NCI-H446 treated with DMSO at 0.1 percent for 48 hours (cell line): Measurements from ENCODE around the gene PFN1.

ENCODE experiments used
- DNase-seq: peaks from one replicate; lab custom pipeline; 2025; lab: John Stamatoyannopoulos, UW

Gene PFN1

DNA sequence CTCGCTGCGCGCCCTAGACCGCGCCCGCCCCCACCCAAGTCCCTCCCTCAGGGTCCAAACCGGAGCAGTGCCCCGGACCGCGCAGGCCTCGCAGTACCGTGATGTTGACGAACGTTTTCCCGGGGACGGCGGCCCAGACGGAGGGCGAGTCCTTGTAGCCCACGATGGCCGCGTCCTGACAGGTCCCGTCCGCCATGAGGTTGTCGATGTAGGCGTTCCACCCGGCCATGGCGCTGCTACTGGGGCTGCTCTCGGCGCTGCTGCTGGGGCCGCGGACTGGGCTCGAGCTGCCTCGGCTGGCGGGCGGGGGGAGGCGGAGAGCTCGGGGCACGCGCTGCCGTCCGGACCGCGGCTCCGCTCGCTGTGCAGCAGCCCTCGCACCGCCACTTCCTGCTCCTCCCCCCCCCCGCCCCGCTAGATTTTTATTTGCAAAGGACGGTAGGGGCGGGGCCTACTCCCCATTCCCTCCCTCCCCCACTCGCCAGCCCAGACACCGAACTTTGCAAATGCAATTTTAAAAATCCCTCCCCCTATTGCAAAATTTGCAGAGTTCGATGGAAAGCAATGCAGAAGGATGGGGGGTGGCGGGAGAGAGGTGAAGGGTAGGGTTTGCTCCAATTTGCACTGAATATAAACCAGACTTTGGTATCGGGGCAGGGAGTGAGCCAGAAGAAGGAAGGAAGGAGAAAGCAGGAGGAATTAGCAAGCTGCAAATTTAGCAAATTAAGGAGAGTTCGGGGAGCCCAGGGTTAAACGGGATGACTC lies at the start of gene PFN1:
TSS of gene PFN1 (minus strand) at position 365 of the 765 bp plus-strand sequence. CDS start at position 229, 136 bp downstream.
- peak; percentile 70 for DNase-seq

DNA sequence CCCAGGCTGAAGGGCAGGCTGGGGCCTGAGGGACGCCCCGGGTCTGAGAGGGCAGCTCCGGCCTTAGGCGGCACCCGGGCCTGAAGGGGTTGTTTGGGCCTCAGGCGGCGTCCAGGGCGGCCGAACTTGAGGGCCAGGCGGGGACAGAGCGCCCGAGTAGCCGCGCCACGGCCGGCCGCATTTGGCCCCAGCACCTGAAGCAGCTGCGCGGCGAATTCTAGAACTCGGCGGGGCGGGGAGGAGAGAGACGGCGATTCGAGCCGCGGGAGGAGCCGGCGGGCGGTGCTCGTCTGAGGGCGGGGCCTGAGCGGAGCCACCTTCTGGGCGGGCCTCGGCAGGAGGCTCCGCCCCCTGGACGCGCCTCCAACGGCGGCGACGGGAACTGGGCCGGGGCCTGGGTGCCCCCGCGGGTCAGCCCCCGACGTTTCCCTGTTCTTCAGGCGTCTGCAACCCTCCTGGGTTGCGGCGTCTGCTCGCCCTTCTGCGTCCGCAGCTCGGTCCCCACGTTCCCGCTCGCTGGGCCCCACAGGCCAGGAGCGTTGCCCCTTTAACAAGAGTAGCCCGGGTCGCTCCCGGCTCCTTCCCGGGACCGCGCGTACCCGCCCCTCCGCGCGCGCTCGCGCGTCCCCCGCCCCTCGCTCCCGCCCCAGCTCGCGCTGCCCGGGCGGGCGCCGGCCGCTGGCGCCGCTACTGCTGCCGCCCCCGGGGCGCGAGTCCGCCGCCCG lies 49.1 kb upstream of the PFN1 start, which contains the start of the genes INCA1 and KIF1C:
TSS of gene INCA1 (minus strand) at position 221 of the 725 bp plus-strand sequence. CDS start 3,085 bp downstream, outside the sequence.
TSS of gene KIF1C (plus strand) at position 649 of the 725 bp plus-strand sequence. CDS start 2,297 bp downstream, outside the sequence.
- peak; percentile 56 for DNase-seq

DNA sequence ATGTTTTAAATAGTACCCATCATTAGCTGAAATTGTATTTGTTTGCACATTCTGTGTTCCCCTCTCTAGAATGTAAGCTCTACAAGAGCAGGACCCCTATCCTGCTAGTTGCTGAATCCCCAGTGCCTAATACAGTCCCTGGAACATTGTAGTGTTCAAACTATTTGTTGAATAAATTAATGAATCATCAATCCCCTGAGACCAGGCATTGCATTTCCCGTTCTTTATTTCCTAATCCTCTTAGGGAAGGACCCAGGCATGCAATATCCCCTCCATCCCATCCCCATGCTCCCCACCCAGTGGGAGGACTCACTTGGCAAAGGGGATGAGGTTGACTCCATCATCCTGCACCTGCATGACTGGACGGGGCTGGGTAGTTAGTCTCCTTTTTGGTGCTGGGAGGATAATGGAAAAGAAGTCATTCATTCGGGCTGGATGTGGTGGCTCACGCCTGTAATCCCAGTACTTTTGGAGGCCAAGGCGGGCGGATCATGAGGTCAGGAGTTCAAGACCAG lies 45.8 kb upstream of the PFN1 start:
- no peak for DNase-seq

DNA sequence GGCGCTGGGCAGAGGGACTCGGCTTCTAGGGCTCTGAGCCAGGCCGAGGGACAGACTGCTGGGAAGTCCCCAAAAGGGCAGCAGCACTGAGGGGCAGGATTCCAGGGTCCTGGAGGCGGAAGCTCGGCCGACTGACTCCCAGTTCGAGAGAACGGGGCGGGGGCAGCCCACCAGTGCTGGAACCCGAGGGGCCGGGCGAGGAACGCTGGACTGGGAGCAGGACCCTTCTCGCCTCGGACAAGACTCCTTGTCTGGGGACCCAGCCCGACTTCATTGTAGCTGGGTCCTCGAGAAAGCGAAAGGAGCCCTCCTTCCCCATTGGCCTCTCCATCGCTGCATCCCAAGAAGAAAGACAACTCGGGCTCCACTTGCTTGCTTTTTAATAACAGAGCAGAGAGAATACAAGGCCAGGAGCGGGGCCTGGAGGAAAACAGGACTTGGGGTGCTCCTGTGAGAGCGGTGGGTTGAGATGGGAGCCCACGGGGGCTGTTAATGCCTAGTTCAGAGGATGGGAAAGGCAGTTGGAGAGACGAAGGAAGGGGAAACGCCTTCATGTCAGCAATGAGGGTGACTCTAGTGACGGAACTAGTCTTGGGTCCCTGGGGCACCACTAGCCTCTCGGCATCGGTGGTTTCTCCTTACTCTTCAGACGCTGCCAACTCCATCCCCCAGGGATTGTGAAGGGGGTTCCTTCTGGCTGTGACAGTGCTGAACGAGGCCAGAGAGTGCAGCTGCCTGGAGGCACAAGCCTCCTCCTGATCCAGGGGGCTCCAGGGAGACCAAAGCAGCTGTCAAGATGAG lies 39.6 kb upstream of the PFN1 start:
- DNase-seq = no peak

DNA sequence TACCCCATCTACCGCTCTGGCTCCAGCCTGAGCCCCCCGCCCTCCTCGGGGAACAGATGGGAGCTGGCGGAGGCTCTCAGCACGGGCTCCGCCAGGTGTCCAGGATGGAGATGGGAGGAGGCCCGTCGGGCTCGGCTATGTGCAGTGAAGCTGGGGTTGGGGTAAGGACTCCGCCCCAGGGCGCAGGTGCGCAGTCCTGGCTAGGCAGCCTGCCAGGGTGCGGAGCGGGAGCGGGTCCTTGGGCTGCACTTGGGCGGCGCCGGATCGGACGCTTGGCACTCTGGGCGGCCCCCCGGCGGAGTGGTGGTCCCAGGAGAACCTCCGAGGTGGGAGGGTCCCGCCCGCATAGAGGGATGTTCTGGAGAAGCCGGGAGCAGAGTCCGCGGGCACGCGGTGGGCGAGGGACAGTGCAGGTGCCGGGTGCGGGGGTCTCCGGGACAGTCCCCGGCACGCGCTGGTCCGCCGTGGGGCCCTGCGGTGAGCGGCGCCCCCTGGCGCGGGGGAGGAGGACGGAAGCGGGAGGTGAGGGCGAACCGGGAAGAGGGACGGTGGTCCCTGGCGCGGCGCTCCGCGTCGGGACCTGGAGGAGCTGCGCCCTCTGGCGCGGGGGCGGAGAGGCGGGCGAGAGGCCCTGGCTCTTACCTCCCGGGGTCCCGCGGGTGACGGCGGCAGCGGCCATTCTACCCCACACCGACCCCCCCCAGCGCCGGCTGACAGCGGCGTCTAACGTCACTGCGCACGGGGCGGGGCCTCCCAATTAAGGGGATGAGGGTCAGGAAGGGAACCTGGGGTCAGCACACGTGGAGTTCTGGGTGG lies 38.8 kb upstream of the PFN1 start, which contains the start of gene CAMTA2:
TSS of gene CAMTA2 (minus strand) at position 725 of the 816 bp plus-strand sequence. CDS start 1,453 bp downstream, outside the sequence.
- DNase-seq = peak; percentile 27

DNA sequence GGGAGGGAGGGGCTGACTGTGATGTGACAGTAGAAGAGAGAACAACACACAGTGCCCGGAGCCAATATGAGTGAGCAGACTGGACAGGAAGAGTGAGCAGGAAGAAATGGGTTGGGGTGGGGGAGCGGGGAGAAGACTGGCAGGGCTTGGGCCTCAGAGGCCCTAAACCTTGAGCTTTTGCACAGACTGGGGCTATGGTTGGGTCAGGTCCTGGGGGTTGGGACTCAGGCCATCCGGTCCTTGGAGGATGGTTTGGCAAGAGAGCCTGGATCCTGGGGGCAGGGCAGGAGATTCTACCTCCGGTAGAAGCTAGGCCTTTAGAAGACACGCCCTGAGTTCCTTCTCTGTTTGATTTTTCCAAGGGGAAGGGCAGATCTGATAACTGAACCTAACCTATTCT lies 38.1 kb upstream of the PFN1 start:
- no peak for DNase-seq

DNA sequence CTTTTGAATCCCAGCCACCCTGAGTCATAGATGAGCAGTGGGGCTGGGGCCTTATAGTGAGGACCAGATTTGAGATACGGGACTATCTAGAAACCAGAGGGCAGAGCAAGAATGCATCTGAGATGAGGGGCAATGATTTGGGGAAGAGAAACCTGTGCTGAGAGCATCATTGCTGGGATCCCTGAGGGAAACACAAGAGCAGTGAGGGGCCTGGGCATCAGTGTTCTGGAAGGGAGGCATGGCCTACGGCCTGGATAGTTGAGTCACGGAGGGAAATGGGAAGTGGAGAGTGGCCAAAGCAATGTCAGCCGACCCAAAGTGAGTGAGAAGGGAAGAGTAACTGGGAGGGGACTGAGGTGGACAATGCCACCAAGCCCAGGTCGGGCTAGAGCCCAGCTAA lies 34.0 kb upstream of the PFN1 start:
- no peak for DNase-seq

DNA sequence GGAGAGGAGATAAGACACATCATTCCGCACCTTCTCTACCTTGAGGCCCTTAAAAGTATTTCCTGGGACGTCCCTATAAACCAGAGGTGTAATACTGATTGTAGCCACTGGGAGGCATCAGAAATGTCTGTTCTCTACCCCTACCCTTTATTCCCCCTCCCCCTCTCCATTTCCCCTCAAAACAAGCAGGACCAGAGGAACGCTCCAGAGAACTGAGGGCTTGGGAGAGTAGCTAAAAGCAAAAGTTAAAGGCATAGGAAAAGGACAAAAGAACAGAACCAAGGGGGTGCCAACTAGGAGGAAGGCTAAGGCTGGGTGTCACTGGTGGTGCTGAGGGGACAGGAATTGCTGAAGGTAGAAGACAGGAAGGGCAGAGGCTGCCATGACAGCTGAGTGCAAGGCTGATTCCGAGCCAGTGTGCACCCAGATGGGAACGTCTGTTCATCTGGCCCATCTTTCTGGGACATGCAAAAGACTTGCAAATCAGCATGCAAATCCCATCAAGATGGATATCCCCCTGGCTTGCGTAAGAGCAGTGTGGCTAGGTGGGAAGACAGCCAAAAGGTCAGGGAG lies 32.4 kb upstream of the PFN1 start:
- no peak for DNase-seq

DNA sequence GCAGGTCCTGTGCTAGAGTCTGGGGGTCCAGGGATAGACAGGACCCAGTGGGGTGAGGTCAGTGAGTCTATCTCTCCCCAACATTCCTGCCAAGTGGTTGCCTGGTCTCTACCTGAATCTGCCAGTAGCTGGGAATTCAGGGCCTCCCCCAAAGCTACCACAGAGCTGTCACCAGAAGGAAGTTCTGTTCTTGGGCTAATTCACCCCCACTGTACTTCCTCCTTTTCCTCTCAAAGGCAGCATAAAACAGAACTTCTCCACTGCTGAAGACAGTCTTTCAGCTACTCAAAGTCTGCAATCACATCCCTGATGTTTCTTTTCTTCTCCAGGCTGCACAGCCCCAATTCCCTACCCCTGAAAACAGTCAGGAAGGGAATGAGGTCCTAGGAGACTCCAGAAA lies 30.4 kb upstream of the PFN1 start:
- no peak for DNase-seq

DNA sequence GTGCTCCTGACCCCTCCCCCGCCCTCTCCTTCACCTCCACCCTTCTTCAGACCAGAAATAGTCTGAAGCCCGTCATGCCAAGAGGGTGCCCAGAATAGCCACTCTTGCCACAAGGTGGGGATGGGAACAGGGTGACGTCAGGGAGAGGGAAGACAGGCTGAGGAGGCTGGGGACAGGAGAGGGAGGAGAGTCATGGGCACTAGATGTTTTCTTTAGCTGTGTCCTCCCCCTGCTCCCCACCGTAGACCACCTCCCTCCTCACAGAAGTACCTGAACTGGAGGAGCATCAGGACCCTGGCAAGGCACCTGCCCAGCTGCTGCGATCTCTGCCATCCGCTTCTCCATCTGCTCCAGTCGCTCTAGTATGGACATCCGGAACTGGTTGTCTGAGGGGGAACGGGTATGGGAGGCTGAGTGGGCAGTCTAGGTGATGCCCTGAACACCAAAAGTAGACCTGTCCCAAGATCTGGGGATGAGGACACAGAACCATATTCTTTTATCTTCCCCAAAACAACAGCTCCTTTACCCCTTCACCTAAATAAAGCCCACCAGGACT lies 25.9 kb upstream of the PFN1 start:
- no peak for DNase-seq

DNA sequence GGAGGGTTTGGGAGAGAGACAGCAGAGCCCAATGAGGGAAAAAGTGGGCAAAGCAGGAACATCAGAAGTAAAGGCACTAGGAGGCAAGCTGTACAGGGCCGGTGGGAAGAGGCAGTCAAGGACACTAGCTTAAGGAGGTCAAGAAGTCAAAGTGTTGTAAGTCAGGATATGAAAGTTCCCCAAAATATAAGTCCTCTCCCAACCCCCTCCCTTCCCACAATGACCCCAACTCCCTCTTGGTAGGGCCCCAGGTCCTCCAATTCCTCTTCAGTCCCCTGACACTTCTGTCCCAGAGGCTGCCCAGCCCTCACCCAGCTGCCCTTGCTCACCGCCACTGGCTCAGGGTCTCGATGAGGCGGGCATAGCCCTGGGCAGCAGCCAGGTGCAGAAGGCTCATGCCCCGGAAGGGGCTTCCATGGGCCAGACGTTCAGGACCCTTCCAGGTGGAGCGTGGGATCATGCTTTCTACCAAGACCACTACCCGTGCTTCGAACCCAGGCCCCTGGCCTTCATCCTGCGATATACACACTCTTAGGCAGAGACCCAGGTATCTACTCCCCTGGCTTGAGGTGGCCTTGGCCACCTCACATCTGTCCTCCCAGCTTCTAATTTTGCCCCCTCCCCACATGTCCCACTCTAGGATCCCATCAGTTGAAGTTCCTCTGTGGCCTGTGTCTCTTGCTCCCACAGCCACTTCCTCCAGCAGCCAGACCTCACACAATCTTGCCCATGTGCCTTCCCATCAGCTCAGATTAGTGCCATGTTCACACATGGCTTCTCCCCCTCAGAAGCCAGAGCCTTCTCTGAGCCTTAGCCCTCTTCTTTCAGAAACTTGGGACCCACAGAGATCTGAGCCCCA lies 25.2 kb upstream of the PFN1 start:
- DNase-seq = no peak

DNA sequence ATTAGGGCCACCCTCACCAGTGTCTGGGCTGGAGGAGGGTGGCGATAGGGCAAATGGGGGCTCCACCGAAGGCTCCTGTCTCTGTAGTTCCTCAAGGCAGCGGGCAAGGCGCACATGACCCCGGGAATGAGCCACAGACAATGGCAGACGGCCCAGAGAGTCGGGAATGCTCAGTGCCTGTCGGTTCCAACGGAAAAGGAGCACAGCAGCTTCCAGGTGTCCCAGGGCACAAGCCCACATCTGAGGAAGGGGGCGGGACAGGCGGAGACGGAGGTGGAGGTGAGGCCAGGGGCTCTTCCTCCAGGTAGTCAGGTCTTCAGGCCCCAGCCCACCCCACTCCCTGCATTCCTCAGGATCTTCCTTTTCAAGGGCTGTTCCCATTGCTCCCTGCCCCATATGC lies 24.4 kb upstream of the PFN1 start:
- DNase-seq = no peak

DNA sequence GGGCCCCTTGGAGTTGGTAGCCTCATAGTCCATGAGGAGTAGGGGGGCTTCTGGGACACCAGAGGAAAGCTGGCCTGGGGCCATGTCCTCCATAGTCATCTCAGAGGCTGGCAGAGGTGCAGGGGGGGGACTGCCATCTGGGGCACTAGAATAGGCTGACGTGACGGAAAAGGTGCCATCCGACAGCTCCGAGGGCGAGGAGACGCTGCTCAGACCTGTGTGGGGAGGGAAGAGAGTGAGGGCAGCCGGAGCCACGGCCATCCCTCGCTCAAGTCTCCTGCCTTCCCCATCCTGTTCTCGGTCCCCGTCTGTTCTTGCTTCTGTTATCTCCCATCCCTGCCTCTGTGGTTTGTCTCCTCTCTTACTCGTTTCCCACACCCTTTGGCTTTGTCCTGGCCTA lies 24.0 kb upstream of the PFN1 start:
- DNase-seq = no peak

DNA sequence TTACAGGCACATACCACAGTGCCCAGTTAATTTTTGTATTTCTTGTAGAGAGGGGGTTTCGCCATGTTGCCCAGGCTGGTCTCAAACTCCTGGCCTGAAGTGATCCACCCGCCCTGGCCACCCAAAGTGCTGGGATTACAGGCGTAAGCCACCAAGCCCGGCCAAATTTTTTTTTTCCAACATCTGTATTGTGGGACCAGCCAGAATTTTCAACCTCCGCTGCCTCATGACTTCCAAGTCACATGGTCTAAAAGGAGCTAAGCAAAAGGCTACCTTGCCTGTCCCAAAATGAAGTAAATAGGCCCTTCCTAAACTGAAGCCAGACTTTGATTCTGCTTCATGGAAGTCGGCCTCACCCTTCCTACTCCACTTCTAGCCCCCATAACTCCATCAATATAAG lies 23.5 kb upstream of the PFN1 start:
- DNase-seq = no peak

DNA sequence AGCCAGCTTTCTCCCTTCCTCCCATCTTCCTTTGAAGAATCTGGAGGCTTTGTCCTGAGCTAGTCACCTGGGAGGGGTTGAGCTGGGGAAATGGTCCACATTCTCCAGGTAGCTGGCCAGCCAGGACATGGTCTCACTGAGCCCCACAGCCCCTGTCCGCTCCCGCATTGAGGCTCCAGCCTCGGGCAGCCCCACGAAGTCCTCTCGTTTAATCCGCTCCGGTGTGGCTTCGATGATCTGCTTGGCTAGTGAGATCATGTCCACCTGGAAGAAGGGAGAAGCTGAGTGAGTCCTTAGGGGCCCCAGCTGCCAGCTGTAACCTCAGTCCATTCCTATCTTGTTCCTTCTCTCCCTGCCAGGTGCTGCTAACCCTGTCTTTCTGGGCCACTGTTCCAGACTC lies 21.9 kb upstream of the PFN1 start:
- no peak for DNase-seq

DNA sequence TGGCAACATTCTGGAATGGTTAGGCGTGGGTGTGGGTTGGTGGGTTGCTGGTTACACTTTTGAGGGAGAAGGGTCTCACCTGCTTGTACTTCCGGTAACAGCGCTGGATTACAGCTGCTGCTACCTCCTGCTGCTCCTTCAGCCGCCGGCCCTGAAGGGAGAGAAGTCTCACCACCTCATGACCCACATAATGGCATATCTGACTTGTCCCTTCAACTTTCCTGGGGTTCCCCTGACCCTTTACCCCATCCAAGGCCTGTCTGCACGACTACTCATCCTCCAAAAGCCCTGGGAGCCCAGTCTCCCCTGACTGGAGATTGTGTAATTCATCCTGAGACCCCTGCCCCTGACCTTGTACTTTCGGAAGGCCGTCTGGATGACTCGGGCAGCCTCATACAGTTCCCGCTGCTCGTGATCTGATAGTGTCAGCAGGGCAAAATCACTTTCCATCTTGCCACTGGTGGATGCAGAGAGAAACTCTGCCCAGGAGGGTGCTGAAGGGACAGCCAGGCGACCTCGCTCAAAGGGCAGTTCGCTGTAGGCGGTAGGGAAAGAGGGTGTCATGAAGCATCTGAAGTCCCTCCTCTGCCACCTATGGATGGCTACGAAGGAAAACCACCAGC lies 21.3 kb upstream of the PFN1 start:
- DNase-seq = no peak

DNA sequence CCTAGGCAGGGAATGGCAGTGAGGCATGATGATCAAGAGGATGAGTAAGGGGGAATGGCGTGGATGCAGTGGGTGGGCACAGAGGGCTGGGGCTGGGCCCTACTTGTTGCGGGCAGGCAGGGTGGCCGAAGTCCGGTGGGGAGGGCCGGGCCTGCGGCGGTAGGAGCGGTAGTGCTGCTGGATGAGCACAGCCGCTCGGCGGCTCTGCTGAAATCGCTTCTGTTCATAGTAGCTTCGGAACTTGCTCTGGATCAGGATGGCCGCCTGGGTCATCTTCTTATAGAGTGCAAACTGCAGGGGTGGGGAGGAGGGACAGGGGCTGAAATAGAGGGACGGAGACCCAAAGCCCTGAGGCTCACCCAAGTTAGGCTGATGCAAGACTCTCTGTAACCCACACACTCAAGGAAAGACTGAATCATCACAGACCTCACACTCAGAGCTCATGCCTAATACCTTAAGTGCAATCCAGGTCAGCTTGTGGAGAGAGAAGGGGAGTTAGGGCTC lies 20.8 kb upstream of the PFN1 start:
- DNase-seq = no peak

DNA sequence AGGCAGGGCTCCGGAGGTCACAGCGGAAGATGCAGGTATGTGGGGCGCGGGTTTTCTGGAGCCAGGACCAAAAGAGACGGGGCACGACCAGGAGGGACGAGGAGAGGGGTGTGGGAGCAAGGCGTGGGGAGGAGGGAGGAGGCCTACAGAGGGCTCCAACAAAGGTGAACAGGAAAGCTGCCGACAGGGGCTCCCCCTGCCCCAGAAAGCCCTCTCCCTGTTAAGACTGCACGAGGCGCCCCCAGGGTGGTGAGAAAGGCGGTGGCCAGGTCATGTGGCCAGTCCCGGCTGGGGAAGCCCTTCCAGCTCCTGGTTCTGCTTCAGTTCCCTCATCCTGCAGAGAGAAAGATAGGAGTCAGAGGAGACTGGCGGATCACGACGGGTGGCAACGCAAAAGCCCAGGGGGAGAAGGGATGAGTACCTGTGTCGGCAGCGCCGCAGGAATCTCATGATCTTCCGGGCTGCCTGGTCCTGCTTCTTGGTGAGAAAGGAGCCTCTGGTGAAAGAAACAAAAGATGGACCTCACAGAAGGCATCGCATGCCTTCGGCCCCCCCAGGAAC lies 20.2 kb upstream of the PFN1 start:
- no peak for DNase-seq
